ENCODE measurements around the gene CD4.

The CD4 gene

DNA sequence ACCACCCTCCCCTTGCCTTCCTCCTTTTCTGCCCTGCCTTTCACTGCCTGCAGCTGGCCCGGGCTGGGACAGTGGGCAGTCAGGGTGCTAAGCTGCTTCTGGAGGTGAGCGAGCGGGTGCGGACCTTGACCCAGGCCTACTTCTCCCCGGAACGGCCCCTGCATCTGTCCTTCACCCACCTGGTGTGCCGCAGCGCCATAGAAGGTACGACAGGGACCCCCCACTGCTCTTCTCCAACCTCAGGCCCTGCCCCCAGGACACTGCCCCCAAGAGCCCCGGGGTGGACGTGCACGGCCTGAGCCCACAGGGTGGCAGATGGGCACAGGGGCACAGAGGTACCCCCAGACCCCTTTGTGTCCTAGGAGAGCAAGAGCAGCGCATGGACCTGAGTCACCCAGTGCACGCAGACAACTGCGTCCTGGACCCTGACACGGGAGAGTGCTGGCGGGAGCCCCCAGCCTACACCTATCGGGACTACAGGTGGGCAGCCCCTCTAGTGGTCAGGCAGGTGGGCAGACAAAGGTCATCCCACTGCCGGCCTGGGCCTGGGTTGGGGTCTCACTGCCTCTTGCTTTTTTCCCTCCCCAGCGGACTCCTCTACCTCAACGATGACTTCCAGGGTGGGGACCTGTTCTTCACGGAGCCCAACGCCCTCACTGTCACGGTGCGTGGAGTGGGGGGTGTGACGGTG is 48.2 kb downstream of the CD4 start:
- no peaks in the 10 kb centered on the region for H3K79me2 ChIP-seq (ENCODE audit: insufficient read depth, low read length)
- no peak overlapping the region for H3K27ac ChIP-seq (ENCODE audit: low read depth, low read length)
- H3K4me3 ChIP-seq (ENCODE audit: insufficient read depth, low read length, poor library complexity, severe bottlenecking): no peak overlapping the region
- no peaks in the 10 kb centered on the region for H3K9me3 ChIP-seq (ENCODE audit: insufficient read depth, low read length)
- no peak overlapping the region for H2AFZ ChIP-seq (ENCODE audit: low read depth, low read length, severe bottlenecking)
- TF ChIP-seq EZH2phosphoT487 (conservative IDR thresholded peaks at IDR 0.05; ENCODE audit: low read length) (no peak), CTCF (IDR thresholded peaks at IDR 0.05; ENCODE audit: insufficient read depth, low read length, poor library complexity, severe bottlenecking) (no peak)
- no peak overlapping the region for H3K9ac ChIP-seq (ENCODE audit: low read length)
- H3K27me3 ChIP-seq (ENCODE audit: low read length): no peaks in the 10 kb centered on the region
- H3K36me3 ChIP-seq (ENCODE audit: low read length): no peaks in the 10 kb centered on the region
- no peaks in the 10 kb centered on the region for H4K20me1 ChIP-seq (ENCODE audit: low read depth, low read length)
- no peaks in the 10 kb centered on the region for H3K9me2 ChIP-seq (replicated peaks; ENCODE audit: insufficient read depth, low read length)
- H3K4me2 ChIP-seq (ENCODE audit: low read depth, low read length, poor library complexity, severe bottlenecking): no peak overlapping the region
- H3F3A ChIP-seq (ENCODE audit: insufficient read depth): no peaks in the 10 kb centered on the region

DNA sequence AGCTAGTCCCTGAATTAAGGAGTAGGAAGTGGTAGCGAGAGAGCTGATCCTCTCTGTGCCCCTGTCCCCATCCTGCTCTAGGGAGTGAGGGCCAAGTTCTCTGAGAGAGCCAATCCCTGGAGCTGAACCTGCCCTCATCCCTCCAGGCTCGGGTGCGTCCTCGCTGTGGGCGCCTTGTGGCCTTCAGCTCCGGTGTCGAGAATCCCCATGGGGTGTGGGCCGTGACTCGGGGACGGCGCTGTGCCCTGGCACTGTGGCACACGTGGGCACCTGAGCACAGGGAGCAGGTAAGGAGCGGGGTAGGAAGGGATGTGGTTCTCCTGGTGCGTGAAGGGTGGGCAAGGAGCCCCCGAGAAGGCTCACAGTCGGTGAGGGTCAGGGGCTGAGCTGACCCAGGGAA is 49.5 kb downstream of the CD4 start:
- Histone ChIP-seq H2AFZ (ENCODE audit: low read depth, low read length, severe bottlenecking) (no peak overlapping the region), H3K27ac (ENCODE audit: low read depth, low read length) (no peak overlapping the region), H3K36me3 (ENCODE audit: low read length) (no peaks in the 10 kb centered on the region), H3K9me3 (ENCODE audit: insufficient read depth, low read length) (no peaks in the 10 kb centered on the region), H3F3A (ENCODE audit: insufficient read depth) (no peaks in the 10 kb centered on the region), H3K79me2 (ENCODE audit: insufficient read depth, low read length) (no peaks in the 10 kb centered on the region), H3K9ac (ENCODE audit: low read length) (no peak overlapping the region), H3K9me2 (replicated peaks; ENCODE audit: insufficient read depth, low read length) (no peaks in the 10 kb centered on the region), H3K4me3 (ENCODE audit: insufficient read depth, low read length, poor library complexity, severe bottlenecking) (no peak overlapping the region), H4K20me1 (ENCODE audit: low read depth, low read length) (no peaks in the 10 kb centered on the region), H3K27me3 (ENCODE audit: low read length) (no peaks in the 10 kb centered on the region), H3K4me2 (ENCODE audit: low read depth, low read length, poor library complexity, severe bottlenecking) (no peak overlapping the region)
- TF ChIP-seq CTCF (IDR thresholded peaks at IDR 0.05; ENCODE audit: insufficient read depth, low read length, poor library complexity, severe bottlenecking) (no peak), EZH2phosphoT487 (conservative IDR thresholded peaks at IDR 0.05; ENCODE audit: low read length) (no peak)

GRCh38 chr12:6839482-6840201 is 50.3 kb downstream of the CD4 start:
- Histone ChIP-seq H2AFZ (ENCODE audit: low read depth, low read length, severe bottlenecking) (no peak overlapping the region), H3K27ac (ENCODE audit: low read depth, low read length) (peak overlapping the region; percentile 40), H4K20me1 (ENCODE audit: low read depth, low read length) (no peaks in the 10 kb centered on the region), H3K9me3 (ENCODE audit: insufficient read depth, low read length) (no peaks in the 10 kb centered on the region), H3K4me3 (ENCODE audit: insufficient read depth, low read length, poor library complexity, severe bottlenecking) (no peak overlapping the region), H3K4me2 (ENCODE audit: low read depth, low read length, poor library complexity, severe bottlenecking) (peak overlapping the region; percentile 43), H3F3A (ENCODE audit: insufficient read depth) (no peaks in the 10 kb centered on the region), H3K9ac (ENCODE audit: low read length) (peak overlapping the region; percentile 44; the same call in 1 of the 2 replicates), H3K9me2 (replicated peaks; ENCODE audit: insufficient read depth, low read length) (no peaks in the 10 kb centered on the region), H3K27me3 (ENCODE audit: low read length) (no peaks in the 10 kb centered on the region), H3K79me2 (ENCODE audit: insufficient read depth, low read length) (no peaks in the 10 kb centered on the region), H3K36me3 (ENCODE audit: low read length) (no peaks in the 10 kb centered on the region)
- no peak for TF ChIP-seq EZH2phosphoT487 (conservative IDR thresholded peaks at IDR 0.05; ENCODE audit: low read length)
- no peak for TF ChIP-seq CTCF (IDR thresholded peaks at IDR 0.05; ENCODE audit: insufficient read depth, low read length, poor library complexity, severe bottlenecking)
